ENCODE results near the gene LITAFD.
"Not testable (repeated sequence)": the region's sequence is repeated elsewhere in the genome, so short reads cannot be mapped to it uniquely, and the experiment has no call there.

Gene LITAFD

DNA sequence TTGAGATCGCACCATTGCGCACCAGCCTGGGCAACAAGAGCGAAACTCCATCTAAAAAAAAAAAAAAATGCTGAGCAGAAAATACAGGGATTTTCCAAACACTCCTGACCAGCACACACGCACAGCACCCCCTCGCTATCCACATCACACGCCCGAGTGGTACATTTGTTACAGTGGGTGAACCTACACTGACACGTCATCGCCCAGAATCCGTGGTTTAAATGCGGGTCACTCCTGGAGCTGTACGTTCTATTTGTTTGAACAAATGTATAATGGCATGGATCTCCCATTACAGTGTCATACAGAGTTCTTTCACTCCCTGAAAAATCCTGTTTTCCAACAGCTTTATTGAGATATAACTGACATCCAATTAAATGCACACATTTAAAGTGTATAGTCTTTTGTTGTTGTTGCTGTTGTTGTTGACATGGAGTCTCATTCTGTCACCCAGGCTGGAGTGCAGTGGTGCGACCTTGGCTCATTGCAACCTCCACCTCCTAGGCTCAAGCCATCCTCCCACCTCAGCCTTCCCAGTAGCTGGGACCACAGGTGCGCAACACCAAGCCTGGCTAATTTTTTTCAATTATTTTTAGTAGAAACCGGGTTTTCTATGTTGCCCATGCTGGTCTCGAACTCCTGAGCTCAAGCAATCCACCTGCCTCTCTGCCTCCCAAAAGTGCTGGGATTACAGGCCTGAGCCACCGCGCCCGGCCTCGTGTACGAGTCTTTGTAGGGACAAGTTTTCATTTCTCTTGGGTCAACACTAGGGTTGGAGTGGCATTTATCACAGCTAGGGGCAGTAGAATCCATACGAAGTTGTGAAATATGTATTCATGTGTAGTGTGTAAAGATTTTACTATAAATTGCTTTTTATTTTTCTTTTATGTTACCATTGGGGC lies 8.9 kb upstream of the LITAFD start:
- DNase-seq (ENCODE audit: low read depth): no peak

DNA sequence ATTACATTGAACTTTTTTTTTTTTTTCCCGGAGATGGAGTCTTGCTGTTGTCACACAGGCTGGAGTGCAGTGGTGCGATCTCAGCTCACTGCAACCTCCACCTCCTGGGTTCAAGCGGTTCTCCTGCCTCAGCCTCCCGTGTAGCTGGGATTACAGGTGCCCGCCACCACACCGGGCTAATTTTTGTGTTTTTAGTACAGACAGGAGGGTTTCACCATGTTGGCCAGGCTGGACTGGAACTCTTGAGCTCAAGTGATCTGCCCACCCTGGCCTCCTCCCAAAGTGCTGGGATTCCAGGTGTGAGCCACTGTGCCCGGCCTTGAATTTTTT lies 8.3 kb upstream of the LITAFD start:
- not testable (repeated sequence) for DNase-seq (ENCODE audit: low read depth)

DNA sequence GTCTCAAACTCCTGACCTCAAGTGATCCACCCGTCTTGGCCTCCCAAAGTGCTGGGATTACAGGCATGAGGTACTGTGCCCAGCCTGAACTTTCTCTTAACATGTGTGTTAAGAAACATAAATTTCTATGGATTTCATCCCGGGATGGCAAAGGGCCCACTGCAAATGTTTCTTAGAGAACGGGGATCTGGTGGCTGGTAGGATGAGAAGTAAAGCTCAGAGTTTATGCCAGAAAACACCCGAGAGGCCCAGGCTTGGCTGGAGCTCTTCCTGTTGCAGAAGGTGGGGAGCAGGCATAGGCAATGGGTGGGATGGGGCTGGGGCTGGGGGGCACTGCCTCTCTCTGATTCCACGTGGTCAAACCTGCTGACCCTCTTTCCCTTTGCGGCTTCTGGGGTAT lies 7.8 kb upstream of the LITAFD start:
- no peak for DNase-seq (ENCODE audit: low read depth)

DNA sequence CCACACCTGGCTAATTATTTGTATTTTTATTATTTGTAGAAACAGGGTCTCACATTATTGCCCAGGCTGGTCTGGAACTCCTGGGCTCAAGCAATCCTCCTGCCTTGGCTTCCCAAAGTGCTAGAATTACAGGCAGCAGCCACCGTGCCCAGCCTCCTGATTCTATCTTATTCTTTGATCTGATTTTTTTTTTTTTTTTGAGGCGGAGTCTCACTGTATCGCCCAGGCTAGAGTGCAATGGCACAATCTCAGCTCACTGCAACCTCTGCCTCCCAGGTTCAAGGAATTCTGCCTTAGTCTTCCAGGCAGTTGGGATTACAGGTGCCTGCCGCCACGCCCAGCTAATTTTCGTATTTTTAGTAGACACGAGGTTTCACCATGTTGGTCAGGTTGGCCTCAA lies 6.8 kb upstream of the LITAFD start:
- not testable (repeated sequence) for DNase-seq (ENCODE audit: low read depth)

DNA sequence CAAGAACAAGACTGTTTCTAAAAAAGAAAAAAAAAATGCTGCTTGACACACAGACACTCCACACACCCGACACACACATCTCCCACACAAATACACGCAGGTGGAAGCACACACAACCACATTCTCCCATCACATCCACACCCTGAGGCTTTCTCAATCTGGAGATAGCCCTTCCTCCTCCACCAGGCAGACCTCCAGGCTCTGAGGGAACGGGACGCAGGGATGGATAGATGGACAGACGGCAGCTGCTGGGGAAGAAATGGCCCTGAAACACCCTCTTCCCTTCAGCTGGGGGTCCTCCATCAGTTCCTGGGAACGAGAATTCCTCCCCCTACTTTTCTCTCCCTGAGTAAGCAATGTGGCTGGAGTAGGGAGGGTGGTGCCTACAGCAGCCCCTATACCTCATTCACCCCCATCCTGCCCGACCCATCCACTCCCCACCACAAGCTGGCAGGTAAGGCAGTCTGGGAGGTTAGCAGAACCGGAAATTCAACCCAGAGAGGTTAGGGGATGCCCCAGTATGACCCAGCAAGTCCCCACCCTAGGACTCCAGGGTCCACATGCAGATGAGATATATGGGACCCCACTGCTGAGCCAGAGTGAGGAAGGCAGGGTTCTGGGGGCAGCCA lies 4.1 kb upstream of the LITAFD start:
- DNase-seq (ENCODE audit: low read depth): no peak

DNA sequence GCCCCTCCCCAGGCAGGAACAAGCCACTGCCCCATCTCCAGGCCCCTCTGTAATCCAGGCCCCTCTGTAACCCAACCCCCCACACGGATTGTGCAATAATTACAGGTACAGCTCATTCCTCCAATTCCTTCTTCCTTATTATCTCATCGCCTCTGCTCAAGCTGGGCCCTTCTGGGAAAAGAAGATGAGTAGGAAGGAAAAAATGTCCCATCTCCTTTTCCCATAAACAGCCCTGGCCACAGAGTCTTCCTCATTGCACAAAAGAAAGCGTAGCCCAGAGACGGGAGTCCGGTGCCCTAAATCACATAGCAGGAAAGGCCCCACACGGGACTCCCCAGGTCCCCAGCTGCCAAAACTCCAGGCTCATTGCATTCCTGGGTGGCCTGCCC lies 3.6 kb upstream of the LITAFD start:
- DNase-seq (ENCODE audit: low read depth): no peak

DNA sequence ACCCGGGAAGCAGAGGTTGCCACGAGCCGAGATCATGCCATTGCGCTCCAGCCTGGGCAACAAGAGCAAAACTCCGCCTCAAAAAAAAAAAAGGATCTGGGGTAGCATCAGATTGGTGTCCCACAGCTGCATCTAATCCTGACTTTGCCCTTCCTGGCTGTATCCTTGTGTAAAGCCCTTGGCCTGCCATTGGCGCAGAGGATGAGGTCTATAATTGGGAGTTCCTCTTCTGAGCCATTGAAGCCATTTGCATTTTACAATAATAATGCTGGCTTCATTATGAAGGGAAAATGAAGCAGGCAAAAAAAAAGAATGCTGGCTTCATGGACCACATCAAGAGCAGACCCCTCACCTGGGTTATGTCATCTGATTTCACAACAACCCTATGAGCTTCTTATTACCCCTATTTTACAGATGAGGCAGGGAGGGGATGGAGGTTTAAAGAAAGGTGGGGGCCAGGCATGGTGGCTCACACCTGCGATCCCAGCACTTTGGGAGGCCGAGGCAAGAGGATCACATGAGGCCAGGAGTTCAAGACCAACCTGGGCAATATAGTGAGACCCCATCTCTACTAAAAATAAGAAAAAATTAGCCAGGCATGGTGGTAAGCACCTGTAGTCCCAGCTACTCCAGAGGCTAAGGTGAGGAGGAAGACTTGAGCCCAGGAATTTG lies 1.2 kb upstream of the LITAFD start:
- no peak for DNase-seq (ENCODE audit: low read depth)

DNA sequence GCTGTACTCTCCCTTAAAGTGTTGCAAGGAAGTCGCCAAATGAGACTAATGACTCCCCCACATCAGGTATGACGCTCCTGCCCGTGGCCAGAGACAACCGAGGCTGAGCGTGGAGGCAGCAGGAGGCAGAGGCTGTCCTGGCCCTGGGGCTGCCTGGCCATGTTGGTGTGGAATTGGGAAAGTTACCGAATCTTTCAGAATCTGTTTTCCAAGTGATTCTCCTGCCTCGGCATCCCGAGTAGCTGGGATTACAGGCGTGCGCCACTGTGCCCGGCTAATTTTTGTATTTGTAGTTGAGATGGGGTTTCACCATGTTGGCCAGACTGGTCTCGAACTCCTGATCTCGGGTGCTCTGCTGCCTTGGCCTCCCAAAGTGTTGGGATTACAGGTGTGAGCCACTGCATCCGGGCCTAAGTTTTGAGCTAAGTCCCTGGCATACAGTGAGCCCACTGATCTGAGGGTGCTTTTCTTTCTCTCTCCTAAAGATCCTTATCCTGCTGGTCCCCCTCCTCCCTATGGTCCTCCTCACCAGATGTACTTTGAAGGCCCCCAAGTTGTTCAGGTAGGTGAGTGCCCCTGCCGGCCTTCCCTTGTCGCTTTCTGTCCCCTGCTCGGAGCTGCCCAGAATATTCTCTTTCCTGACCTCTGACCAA lies 700 bp downstream of the LITAFD start:
- no peak for DNase-seq (ENCODE audit: low read depth)

DNA sequence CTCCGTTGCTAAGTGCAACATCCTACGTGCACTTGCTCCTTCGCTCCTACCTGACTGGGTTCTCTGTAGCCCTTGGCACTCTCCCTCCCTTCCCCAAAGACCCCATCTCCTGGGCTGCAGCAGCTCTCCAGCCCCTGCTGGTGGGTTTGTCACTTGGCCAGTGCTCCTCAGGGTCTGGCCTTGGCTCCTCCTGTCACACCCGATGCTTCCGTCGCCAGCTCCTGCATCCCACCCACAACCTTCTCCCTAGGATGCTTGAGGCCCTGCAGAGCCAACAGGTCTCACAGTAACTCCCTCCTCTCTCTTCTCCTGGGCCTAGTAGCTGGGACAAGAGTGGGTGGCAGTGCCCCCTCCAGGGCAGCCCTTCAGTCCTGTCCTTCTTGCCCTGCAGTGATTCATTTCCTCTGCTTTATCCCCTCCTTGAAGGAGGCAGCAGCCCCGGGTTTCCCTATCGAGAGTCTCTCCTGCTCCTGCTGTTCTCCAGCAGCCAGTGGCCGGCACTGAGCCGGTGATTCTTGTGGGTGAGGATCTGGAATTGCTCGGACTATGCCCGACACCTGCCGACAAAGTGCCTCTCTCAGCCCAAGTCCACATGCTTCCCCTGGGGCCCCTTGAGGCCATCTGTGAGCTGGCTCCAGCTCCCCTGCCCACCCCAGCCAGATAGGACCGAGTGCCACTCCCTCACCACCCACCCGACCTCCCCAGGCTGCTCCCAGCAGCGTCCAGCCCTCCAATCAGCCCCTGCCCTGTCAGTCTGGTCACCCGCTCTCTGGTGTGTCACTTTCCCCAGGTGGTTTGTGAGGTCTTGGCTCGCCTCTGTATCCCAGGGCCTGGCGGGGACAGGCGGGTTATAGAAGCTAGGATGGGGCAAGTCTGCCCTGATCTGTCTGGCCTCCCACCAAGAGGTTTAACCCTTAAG lies 3.8 kb downstream of the LITAFD start:
- DNase-seq (ENCODE audit: low read depth): no peak

DNA sequence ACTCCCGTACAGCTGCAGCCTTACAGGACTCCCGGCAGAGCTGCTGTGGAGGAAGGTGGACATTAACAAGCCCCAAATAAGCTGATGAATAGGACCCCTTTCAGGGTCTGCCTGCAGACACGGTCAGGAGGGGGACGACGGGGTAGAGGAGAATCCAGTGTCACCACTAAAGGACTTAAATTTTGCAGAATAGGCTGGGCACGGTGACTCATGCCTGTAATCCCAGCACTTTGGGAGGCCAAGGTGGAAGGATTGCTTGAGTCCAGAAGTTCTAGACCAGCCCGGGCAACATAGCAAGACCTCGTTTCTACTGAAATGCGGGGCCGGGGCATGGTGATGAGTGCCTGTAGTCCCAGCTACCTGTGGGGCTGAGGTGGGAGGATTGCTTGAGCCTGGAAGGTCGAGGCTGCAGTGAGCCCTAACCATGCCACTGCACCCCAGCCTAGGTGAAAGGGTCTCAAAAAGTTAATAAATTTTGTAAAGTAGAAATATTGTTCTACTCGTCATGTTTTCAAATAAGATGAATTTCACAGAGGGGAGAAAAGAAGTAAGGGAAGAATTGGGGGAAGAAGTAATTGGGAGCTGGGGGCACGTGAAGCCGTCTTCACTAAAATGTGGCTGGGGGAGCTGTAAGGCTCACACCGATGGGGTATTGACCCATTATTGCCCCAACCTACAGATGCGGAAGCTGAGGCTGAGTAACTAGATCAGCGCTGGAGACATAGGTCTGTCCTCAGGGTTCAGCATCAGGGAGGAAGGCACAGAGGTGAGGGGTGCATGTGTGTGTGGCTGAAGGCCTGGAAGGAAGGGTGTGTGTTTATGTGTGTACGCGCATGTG lies 4.7 kb downstream of the LITAFD start:
- no peak for DNase-seq (ENCODE audit: low read depth)

DNA sequence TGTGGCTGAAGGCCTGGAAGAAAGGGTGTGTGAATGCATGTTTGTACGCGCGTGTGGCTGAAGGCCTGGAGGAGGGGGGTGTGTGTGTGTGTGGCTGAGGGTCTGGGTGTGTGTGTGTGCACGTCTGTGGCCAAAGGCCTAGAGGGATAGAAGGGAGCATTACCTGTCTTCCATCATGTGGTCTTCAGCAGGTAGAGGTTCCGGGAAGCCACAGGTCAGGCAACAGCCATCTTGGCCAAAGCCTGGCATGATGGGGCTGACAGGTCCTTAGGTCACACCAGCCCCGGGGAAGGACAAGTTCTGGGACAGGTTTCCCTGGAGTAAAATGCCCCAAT lies 5.2 kb downstream of the LITAFD start:
- no peak for DNase-seq (ENCODE audit: low read depth)

DNA sequence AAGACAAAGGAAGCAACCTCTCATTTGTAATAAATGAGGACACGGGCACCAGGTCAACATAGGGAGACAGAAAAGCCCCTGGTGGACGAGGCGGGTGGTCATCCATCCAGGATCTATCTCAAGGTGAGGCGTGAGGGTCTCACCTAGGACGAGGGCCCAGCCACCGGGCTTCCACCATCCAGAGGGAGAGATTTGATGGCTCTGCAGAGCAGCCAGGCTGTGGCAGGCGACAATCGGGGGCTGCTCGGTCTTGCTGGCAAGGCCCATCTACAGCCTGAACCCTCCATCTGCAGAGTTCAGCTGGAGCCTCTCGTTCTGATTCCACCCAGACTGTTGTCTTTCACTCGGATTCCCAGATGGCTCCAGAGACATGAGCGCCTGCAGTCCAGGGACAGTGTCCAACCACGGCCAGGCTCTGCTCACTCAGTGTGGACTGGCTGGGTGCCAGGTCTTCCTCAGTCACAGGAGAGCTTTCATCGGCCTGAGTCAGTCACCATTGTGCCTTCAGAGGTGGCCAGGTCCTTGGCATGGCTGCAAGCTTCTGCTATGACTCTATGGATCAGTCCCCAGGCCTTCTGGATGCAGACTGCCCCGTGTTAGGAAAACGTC lies 5.9 kb downstream of the LITAFD start:
- no peak for DNase-seq (ENCODE audit: low read depth)

DNA sequence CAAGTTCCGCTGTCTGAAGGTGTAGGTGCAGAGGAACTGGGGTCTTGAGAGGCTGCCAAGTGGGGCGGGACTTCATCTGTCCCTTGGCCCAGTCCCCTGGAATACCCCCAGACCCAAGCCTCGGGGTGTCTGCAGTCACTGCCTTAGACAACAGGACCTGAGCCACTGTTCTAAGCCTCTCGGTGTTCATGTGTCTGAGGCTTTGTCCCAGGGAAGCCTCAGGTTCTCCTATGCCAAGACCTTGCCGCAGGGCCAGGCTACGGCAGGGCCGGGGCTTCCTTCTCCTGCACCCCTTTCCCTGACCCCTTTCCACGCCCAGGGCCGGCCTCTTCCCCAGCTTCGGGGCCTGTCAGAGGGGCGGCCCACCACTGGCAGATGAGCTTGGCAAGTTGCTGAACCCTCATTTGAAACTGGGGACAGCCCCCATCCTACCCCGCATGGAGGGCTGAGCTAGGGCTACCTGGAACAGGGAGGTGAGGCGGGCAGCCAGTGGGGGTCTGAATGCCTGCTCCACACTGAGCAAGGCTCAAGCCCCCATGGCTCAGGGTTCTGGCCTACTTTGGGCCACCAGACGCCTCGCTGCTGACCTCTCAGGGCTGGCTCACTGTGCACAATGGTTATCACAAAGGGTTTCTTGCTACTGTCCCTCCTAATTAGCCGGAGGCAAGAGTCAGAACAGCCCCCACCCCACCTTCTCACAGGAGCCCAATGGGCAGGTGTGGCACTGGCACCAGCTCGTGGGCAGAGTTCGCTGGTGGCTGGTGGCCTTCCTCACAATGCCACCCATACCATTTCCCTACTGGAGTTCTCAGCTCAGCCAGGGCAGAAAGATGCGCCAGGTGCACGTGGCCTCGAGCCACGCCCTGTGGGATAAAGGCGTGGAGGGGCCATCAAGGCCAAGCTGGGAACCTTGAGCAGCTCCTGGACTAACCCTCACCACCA lies 7.1 kb downstream of the LITAFD start:
- no peak for DNase-seq (ENCODE audit: low read depth)

DNA sequence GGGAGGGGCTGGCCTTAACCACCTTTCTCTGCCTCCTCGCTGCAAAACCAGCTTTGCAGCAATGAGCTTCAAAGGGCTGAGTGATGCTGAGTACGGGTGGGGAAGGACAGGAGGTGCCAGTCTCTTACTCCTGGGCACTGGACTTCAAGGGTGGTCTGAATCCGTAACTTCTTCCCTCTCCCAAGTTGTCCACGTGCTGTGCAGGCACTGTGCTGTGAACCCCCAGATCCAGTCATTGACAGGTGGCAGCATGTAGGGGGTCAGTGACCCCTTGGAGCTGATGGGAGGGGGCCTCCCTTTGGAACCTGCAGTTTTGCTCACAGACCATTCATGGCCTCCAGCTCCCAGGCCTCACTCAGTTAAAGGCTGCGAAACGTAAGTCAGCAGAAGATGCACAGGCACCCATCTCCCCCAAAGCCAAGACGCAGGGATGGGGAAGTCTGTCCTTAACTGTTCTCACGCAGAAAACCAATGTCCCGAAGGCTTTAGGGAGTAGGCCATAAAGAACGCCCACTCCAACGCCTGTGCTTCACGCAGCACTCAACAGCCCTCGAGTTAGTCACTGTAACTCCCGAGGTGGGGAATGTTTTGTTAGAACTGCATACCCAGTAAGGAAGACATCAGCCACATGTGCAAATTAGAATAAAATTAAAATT lies 7.9 kb downstream of the LITAFD start:
- no peak for DNase-seq (ENCODE audit: low read depth)

DNA sequence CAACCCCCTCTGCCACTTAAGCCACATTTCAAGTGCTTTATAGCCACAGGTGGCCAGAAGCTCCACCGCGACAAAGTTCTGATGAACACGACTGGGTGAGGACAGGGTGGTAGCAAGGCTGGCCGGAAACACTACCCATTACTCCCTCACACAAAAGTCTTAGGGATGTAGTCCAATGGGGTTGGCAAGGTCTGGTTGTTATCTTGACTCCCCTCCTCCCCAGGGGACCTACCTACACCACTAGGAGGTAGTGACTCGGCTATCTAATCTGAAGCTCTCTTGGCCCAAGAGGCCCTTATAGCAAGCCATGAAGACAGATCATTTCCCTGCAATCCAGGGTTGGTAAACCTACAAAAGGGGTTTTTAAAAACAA lies 8.4 kb downstream of the LITAFD start:
- DNase-seq (ENCODE audit: low read depth): no peak

DNA sequence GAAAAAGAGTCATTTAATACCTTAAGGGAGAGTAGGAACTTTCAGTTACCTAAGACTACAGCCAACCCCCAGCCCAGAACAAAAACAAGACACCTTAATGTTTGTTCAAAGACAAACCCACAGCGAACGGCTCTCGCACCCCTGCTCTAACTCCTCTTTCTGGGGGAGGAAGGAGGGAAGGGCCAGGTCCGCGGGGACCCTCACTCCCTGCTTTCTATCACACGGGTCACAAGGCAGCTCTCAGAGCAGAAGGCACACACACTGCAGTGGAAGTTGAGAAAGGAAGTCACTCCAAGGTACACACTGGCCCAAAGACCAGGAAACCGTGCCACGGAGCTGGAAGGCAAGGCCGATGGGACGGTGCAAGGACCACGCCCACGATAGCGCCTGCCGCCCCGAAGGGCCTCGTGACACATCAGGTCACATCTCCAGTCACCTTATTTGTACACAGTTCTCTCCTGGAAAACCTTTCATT lies 10.0 kb downstream of the LITAFD start:
- DNase-seq (ENCODE audit: low read depth): no peak

DNA sequence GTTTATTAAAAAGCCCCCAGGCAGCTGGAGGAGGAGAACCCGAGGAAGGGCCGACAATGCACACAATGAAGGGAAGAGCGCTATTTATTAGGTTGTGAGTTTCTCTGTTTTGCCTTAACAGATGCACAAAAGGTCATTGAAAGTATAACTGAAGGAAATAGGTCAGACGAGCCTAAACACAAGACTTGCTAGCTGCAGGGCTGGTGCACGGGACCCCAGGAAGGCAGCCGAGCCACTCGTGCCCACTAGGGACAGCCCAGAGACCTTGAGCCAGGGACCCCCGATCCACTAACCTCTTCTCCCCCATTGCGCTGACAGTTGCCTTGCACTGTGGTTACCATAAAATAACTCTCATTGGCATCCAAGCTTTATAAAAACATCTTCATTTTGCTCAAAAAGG lies 11.3 kb downstream of the LITAFD start:
- no peak for DNase-seq (ENCODE audit: low read depth)

DNA sequence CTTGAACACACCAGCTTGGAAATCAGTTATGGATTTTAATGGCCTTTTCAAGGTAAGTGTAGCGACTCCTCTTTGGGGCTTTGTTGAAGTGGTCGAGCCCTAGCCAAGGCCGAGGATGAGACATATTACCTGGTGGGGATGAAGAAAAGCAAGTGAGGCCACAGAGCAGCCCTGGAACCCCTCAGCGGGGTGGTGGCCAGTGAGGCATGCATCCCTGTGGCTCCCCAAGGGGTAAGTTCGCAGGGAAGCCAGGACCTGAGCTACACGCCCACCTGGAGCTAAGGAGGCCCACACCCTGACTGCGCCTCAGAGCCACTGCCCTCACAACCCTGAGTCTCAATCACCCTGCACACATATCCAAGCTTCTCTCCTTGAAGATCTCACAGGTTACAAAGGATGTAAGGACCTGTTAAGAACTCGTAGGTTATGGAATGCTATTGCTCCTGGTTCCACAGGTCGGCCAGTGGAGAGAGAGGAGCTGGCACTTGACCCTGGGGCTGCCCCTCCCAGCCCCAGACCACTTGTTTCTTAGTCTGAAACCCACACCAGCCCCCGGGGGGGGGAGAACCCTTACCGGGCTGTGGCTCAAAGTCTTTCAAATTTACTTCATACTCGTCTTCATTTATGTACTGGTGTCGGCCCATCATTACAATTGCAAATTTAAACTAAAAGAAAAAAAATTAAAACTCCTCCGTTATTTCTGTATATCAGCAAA lies 12.0 kb downstream of the LITAFD start:
- DNase-seq (ENCODE audit: low read depth): no peak

All from stimulated activated CD8-positive, alpha-beta memory T cell treated with anti-CD3 and anti-CD28 coated beads, Interleukin-15, amount 100 ng/mL, for 24 hours (primary cell).